ENCODE results near the gene GNAI1. TPM values are rescaled to one million over a fixed set of nuclear protein-coding genes. Genes with fewer than 3 reads are reported as not detected.

GNAI1 gene
- total RNA-seq, 2 experiments from 2014 or later, result 1.6 to 2.0 TPM

DNA sequence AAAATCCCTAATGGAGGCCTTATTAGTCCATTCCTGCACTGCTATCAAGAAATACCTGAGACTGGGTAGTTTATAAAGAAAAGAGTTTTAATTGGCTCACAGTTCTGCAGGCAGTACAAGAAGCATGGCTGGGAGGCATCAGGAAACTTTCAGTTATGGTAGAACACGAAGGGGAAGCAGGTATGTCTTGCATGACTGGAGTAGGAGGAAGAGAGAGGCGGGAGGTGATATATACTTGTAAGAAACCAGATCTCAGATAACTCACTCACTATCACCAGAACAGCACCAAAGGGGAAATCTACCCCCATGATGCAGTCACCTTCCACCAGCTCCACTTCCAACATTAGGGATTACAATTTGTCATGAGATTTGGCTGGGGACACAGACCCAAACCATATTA lies 35.8 kb downstream of the GNAI1 start:
- Mint-ChIP-seq H3K4me3 (no peak overlapping the region), H3K4me1 (peaks cover 13% of the 10 kb centered on the region), H3K27me3 (peaks cover 3% of the 10 kb centered on the region), H3K27ac (no peak overlapping the region), H3K9me3 (peaks cover 18% of the 10 kb centered on the region), H3K36me3 (peaks cover 12% of the 10 kb centered on the region)
- no peak for DNase-seq

DNA sequence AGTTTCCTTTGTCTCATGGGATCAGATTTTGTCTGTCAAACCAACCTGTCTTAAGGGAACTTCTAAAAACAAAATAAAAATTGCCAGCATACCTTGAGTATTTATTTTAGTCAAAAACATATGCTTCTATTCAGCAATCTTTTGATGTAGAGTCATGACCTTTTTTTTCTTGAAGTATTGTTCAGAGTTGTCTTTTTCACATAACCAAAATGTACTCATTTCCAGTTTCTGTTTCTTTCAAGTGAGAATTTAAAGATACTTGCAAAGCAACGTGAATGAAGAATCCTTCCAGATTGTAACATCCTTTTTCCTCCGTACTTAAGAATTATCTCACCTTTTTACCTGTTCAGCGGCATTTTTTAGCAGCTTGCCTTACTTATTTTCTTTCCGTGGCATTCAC lies 37.8 kb downstream of the GNAI1 start:
- peak overlapping the region; percentile 32 for H3K4me3 Mint-ChIP-seq
- DNase-seq, result no peak
- peaks cover 18% of the 10 kb centered on the region for H3K9me3 Mint-ChIP-seq
- H3K27me3 Mint-ChIP-seq, result no peaks in the 10 kb centered on the region
- H3K4me1 Mint-ChIP-seq, result peaks cover 20% of the 10 kb centered on the region
- no peak overlapping the region for H3K27ac Mint-ChIP-seq
- peaks cover 12% of the 10 kb centered on the region for H3K36me3 Mint-ChIP-seq

DNA sequence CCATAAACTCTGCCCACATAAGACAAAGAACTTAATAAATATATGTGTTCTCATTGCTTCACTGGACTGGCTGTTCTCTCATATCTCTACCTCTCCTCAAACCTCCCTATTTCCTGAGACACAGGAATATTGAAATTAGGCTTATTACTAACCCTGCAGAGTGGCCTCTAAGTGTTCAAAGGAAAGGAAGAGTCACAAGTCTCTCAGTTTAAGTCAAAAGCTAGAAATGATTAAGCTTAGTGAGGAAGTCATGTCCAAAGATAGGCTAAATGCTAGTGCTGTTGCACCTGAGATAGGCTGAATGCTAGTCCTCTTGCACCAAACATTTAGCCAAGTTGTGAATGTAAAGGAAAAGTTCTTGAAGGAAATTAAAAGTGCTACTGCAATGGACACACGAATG lies 41.1 kb downstream of the GNAI1 start:
- H3K4me3 Mint-ChIP-seq, result no peak overlapping the region
- no peak overlapping the region for H3K27ac Mint-ChIP-seq
- H3K36me3 Mint-ChIP-seq, result peaks cover 9% of the 10 kb centered on the region
- H3K27me3 Mint-ChIP-seq, result peaks cover 4% of the 10 kb centered on the region
- H3K9me3 Mint-ChIP-seq, result peaks cover 13% of the 10 kb centered on the region
- peaks cover 28% of the 10 kb centered on the region for H3K4me1 Mint-ChIP-seq
- no peak for DNase-seq

DNA sequence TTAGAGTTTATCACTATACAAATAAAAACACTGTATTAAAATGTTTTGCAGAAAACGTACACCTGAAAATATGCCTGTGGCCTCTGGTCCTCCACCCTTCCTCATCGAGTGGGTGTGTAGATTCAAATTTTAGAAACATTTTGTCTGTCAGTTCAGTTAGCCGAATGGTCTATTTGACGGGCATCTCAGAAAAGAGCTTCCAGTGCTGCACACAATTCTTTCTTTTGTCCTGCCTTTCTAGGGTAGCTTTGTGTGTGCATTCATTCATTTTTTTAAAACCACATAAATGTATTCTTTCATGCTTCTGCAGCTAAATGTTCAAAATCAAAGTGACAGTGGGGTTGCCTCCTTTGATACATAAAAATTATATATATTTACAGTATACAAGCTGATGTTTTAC lies 46.8 kb downstream of the GNAI1 start:
- H3K4me1 Mint-ChIP-seq, result peaks cover 11% of the 10 kb centered on the region
- H3K27ac Mint-ChIP-seq, result no peak overlapping the region
- no peak for DNase-seq
- H3K36me3 Mint-ChIP-seq, result no peaks in the 10 kb centered on the region
- H3K9me3 Mint-ChIP-seq, result no peaks in the 10 kb centered on the region
- no peak overlapping the region for H3K4me3 Mint-ChIP-seq
- H3K27me3 Mint-ChIP-seq, result peaks cover 4% of the 10 kb centered on the region

DNA sequence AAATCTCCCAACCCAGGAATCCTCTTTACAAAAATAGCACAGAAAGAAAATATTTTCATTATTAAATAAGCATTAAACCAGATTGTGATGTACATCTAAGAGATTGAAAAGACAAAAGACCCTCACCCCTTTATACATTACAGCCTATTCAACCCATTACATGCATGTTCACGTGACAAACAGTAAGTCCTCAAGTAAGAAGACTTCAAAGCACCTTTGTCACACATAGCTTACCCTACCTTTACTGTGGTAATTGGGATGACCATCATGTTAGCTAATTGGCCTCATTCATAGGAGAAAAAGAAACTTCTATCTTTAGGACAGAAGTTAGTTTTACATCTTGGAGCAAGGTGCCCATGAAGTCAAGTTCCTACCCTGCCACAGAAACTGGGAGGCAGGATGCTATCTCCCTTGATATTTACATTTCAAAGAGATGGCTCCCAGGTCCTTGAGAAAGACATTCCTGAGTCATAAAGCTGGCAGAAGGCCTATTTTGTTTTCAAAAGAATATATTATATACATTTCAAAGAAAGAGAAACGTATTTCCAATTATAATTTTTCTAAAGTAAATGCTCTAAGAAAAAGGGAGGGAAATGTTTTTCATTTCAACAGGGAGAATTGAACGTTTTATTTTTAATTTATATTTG lies 48.1 kb downstream of the GNAI1 start:
- H3K9me3 Mint-ChIP-seq, result no peaks in the 10 kb centered on the region
- no peak for DNase-seq
- H3K27ac Mint-ChIP-seq, result no peak overlapping the region
- peaks cover 11% of the 10 kb centered on the region for H3K4me1 Mint-ChIP-seq
- H3K36me3 Mint-ChIP-seq, result no peaks in the 10 kb centered on the region
- peaks cover 3% of the 10 kb centered on the region for H3K27me3 Mint-ChIP-seq
- H3K4me3 Mint-ChIP-seq, result no peak overlapping the region

DNA sequence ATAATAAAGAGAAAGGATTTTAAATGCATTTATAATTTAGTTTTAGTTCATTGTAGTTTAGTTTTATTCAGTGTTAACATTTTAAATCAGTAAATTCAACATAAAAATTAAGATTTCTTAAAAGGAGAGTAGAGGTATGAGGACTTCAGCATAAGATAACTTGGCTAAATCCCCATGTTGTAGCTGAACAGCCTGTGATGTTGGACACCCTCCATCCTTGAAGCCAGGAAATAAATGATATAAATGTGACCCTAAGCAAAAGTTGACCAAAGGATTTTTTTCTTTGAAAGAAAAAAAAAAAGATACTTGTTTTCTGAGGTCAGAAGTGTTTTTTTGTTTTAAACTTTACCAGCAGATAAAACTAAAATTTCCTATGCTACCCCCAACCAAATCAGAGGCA lies 48.7 kb downstream of the GNAI1 start:
- no peaks in the 10 kb centered on the region for H3K27me3 Mint-ChIP-seq
- no peaks in the 10 kb centered on the region for H3K9me3 Mint-ChIP-seq
- peaks cover 11% of the 10 kb centered on the region for H3K4me1 Mint-ChIP-seq
- no peaks in the 10 kb centered on the region for H3K36me3 Mint-ChIP-seq
- H3K4me3 Mint-ChIP-seq, result no peak overlapping the region
- DNase-seq, result no peak
- H3K27ac Mint-ChIP-seq, result no peak overlapping the region

DNA sequence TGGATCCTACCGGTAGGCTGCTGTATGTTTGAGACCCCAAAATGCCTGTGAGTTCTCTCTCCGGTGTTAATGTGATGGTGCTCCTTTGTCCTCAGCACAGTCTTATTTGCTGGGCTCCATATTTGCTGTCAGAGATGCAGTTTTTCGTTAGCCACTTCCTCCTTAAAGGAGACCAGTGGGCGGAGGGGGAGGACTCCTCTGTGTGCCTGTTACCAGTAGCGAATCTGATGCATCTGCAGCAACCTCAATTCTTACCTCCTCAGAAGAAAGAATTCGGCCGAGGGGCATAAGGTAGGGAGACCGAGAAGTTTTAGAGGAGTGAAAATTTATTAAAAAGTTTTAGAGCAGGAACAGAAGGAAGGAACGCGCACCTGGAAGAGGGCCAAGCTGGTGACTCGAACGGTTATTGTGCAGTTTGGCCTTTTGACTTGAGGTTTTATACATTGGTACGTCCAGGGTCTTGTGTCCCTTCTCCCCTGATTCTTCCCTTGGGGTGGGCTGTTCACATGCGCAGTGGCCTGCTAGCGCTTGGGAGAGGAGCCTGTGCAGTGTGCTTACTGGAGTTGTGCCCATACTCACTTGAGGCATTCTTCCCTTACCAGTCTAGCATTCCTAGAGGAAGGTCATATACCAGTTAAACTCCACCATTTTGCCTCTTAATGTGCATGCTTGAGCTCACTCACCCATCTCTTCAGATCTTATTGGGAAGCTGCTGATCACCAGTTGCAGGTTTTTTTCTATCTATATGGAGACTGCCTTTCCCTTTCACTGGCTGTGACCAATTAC lies 49.5 kb downstream of the GNAI1 start:
- Mint-ChIP-seq H3K27me3 (no peaks in the 10 kb centered on the region), H3K9me3 (no peaks in the 10 kb centered on the region), H3K36me3 (no peaks in the 10 kb centered on the region), H3K4me1 (peaks cover 11% of the 10 kb centered on the region), H3K27ac (no peak overlapping the region), H3K4me3 (peak overlapping the region; percentile 35)
- DNase-seq, result no peak

DNA sequence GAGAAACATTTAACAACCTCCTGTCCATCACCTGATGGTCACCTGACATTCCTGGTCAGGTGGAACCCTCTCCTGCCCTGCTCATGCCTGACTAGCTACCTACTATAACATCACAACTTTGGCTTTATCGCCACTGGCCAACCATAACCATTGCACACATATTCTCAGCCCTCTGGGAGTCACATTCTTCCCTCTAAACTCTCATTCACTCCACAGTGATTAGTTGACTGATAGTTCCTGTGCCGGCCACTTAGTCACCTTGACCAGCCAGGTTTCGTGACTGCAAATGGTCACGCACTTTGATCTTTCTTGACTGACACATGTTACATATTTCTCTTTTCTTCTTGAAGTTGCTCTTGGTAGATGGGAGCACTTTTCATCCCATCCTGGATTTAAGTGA lies 50.1 kb downstream of the GNAI1 start:
- peaks cover 11% of the 10 kb centered on the region for H3K4me1 Mint-ChIP-seq
- H3K36me3 Mint-ChIP-seq, result no peaks in the 10 kb centered on the region
- no peaks in the 10 kb centered on the region for H3K27me3 Mint-ChIP-seq
- no peak overlapping the region for H3K4me3 Mint-ChIP-seq
- no peaks in the 10 kb centered on the region for H3K9me3 Mint-ChIP-seq
- DNase-seq, result no peak
- H3K27ac Mint-ChIP-seq, result no peak overlapping the region

DNA sequence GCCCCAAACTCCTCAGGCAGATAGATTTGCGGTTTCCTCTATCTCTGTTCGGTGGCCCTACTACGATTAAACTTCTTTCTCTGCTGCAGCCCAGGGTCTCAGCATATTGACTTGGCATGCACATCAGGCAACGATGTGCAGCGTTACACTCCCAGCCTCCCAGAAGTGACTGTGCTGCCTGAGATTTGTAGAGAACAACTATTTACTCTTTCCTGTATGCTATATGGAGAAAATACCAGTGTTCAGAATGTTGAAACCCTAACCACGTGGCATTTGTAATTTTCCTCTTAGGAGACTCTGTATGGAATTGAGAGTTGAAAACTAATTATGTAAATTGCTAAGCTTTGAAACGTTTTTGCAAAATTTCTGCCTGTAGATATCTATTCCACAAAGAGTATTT lies 50.9 kb downstream of the GNAI1 start:
- peaks cover 3% of the 10 kb centered on the region for H3K4me1 Mint-ChIP-seq
- H3K9me3 Mint-ChIP-seq, result no peaks in the 10 kb centered on the region
- no peaks in the 10 kb centered on the region for H3K36me3 Mint-ChIP-seq
- no peak for DNase-seq
- no peaks in the 10 kb centered on the region for H3K27me3 Mint-ChIP-seq
- H3K4me3 Mint-ChIP-seq, result no peak overlapping the region
- no peak overlapping the region for H3K27ac Mint-ChIP-seq

DNA sequence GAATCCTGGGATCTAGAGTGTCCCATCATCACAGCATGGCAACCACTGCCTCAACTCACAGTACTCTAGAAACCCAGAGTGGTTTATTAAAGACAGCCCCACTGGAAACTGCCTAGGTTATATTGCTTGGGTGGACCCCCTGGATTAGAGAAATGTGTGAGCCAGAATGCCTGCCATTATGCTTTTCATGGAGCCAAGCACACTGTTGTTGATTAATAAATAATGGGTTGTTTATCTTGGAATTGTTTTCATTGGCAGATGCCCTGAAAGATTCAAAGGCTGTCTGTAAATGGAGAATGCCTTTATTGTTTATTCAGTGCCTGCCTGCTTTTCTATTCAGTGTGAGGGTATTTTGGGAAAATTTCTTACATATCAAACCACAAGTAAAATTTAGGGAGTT lies 52.1 kb downstream of the GNAI1 start:
- Mint-ChIP-seq H3K27me3 (no peaks in the 10 kb centered on the region), H3K4me3 (no peak overlapping the region), H3K27ac (no peak overlapping the region), H3K4me1 (peaks cover 3% of the 10 kb centered on the region), H3K36me3 (no peaks in the 10 kb centered on the region), H3K9me3 (no peaks in the 10 kb centered on the region)
- DNase-seq, result no peak

DNA sequence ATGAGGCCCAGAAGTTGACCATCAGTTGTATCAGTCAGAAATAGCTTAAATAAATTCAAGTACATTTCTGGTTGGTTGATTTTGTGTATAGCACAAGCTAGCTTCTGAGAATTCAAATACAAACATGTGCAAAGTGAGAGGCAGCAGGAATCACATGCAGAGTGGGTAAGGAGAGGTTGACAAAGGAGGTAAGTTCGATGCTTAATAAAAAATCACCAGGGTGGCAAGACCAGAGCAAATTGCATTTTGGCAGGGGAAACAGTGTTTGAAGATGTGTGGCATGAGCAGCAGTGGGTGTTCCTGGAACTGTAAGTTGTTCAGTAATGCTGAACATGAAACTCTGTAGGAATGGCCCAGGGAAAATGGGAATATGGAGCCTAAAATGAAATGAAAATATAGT lies 52.6 kb downstream of the GNAI1 start:
- no peaks in the 10 kb centered on the region for H3K27me3 Mint-ChIP-seq
- H3K9me3 Mint-ChIP-seq, result no peaks in the 10 kb centered on the region
- H3K4me1 Mint-ChIP-seq, result peaks cover 3% of the 10 kb centered on the region
- H3K27ac Mint-ChIP-seq, result no peak overlapping the region
- H3K4me3 Mint-ChIP-seq, result no peak overlapping the region
- no peaks in the 10 kb centered on the region for H3K36me3 Mint-ChIP-seq
- DNase-seq, result no peak

DNA sequence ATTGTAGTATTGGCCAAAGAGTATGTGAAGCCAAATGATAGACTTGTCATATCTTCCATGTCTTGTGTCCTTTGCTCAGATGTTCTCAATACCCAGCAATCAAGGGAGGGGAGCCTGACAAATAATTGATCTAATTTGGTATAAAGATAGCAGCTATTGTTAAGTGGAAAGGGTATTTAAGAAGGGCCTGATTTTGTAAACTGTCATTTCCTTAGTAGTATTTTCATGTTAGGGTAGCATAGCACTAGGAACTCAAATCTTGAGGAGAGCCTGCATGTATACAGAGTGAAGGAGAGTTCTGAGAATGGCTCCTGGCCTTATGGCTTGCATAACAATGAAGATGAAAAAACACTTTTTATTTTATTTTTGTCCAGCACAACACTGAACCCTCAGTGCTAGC lies 53.1 kb downstream of the GNAI1 start:
- no peaks in the 10 kb centered on the region for H3K9me3 Mint-ChIP-seq
- peaks cover 3% of the 10 kb centered on the region for H3K4me1 Mint-ChIP-seq

DNA sequence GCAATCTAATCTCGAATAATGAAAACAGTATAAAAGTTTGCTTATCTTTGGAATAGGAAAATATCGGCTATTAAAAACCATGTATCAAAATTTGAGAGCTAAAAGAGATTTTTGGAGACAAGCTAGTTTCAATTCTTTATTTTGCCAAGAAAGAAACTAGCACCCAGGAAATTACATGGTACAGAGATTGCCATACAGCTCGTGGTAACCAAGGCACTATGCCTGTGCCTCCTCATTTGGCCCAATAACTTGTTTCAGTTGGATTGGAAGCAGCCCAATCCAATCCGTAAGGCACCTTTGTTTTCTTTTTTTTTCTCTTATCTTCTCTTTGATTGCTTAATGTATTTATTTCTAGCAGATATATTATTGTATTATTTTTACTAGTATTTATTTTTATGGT lies 55.0 kb downstream of the GNAI1 start:
- no peak for DNase-seq
- H3K9me3 Mint-ChIP-seq, result no peaks in the 10 kb centered on the region
- H3K4me1 Mint-ChIP-seq, result no peaks in the 10 kb centered on the region
- no peaks in the 10 kb centered on the region for H3K36me3 Mint-ChIP-seq
- H3K27ac Mint-ChIP-seq, result no peak overlapping the region
- no peak overlapping the region for H3K4me3 Mint-ChIP-seq
- H3K27me3 Mint-ChIP-seq, result no peaks in the 10 kb centered on the region

More for the DNA sequence above, 53.1 kb downstream of the GNAI1 start:
- H3K27ac Mint-ChIP-seq, result no peak overlapping the region
- no peaks in the 10 kb centered on the region for H3K27me3 Mint-ChIP-seq
- H3K4me3 Mint-ChIP-seq, result no peak overlapping the region
- no peaks in the 10 kb centered on the region for H3K36me3 Mint-ChIP-seq
- no peak for DNase-seq

DNA sequence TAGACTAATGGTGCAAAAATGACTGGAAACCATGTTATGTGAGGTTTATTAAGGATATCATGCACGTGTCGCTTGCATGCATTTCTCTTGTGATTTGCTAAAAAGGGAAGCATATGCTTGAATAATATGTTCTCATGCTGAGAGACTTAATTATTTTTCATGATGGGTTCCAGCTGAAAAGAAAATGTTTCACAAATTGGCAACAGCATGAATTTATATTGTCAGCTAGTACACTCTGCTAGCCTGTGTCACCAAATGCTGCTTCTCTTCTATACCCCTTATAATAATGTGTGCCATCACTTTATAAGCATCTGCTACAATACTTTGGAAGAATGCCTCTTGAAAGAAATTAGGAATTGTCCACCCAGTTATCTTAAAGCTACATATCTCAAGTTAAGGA lies 63.0 kb downstream of the GNAI1 start:
- Mint-ChIP-seq H3K27me3 (no peaks in the 10 kb centered on the region), H3K4me1 (no peaks in the 10 kb centered on the region), H3K36me3 (no peaks in the 10 kb centered on the region), H3K4me3 (no peak overlapping the region), H3K9me3 (no peaks in the 10 kb centered on the region), H3K27ac (no peak overlapping the region)
- DNase-seq, result no peak

DNA sequence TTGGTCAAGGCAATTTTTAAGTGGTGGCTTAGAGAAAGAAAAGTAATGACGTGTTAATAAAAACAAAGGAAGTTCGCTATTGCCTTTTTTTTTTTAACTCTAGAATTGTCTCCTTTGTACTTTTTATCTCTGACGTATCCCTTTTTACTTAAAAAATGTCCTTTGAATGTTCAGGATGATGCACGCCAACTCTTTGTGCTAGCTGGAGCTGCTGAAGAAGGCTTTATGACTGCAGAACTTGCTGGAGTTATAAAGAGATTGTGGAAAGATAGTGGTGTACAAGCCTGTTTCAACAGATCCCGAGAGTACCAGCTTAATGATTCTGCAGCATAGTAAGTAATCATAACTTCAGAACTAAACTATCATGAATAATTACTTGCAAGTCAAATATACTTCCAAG lies 64.4 kb downstream of the GNAI1 start:
- Mint-ChIP-seq H3K36me3 (no peaks in the 10 kb centered on the region), H3K9me3 (no peaks in the 10 kb centered on the region), H3K4me1 (no peaks in the 10 kb centered on the region), H3K4me3 (no peak overlapping the region), H3K27me3 (no peaks in the 10 kb centered on the region), H3K27ac (no peak overlapping the region)
- no peak for DNase-seq

DNA sequence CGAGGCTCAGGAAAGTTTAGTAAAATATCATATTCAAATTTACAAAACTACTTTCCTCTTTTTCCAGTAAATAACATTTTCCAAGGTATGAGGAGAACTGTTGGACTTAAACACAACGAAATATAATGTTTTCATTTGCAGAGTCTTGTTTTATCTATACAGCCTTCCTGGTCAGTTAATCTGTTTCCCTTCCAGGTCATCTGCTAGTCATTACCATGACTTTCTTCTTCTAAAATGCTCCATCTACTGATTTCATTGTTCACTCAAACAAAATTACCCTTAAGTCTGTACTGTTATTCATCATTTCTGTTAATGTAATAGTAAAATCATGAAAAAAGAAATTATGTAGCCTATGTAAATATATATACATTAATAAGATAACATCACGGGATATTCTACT lies 69.8 kb downstream of the GNAI1 start:
- Mint-ChIP-seq H3K36me3 (no peaks in the 10 kb centered on the region), H3K9me3 (no peaks in the 10 kb centered on the region), H3K27me3 (peaks cover 3% of the 10 kb centered on the region), H3K27ac (no peak overlapping the region), H3K4me3 (no peak overlapping the region), H3K4me1 (peaks cover 2% of the 10 kb centered on the region)
- no peak for DNase-seq
